H9 (cell line): ENCODE measurements around the gene TCEA3. TPM values are rescaled to one million over a fixed set of nuclear protein-coding genes. Genes with fewer than 3 reads are reported as not detected.

Source experiments
- DNase-seq: peaks from one replicate; pipeline ENCODE4 v3.0.0-alpha.2; 2017
- H2AFZ ChIP-seq: one replicate; pipeline ENCODE4 v1.6.1; 2013; ENCODE audit warnings: mild to moderate bottlenecking, low read length, control low read depth, moderate library complexity
- H2AK5ac ChIP-seq: 2 replicates; pipeline ENCODE4 v1.6.1; 2013; ENCODE audit warnings: low read length, control low read depth, mixed read lengths; ENCODE audit not compliant: insufficient read length
- H2BK120ac ChIP-seq: one replicate; pipeline ENCODE4 v1.6.1; 2013; ENCODE audit warnings: low read depth, mild to moderate bottlenecking, low read length, control low read depth, inconsistent platforms; ENCODE audit not compliant: poor library complexity, severe bottlenecking
- H2BK12ac ChIP-seq: 2 replicates; pipeline ENCODE4 v1.6.1; 2013; ENCODE audit warnings: low read length, control low read depth, mixed read lengths, low read depth; ENCODE audit not compliant: insufficient read length
- H2BK15ac ChIP-seq: 2 replicates; pipeline ENCODE4 v1.6.1; 2013; ENCODE audit warnings: low read depth, low read length, control low read depth
- H2BK20ac ChIP-seq: one replicate; pipeline ENCODE4 v1.6.1; 2013; ENCODE audit warnings: low read depth, mild to moderate bottlenecking, low read length, control low read depth, inconsistent platforms; ENCODE audit not compliant: poor library complexity, severe bottlenecking
- H2BK5ac ChIP-seq: 2 replicates; pipeline ENCODE4 v1.6.1; 2013; ENCODE audit warnings: low read length, control low read depth, mixed read lengths; ENCODE audit not compliant: insufficient read length
- H3K14ac ChIP-seq: 2 replicates; pipeline ENCODE4 v1.6.1; 2013; ENCODE audit warnings: low read length, control low read depth; ENCODE audit not compliant: insufficient read depth
- H3K18ac ChIP-seq: 2 replicates; pipeline ENCODE4 v1.6.1; 2013; ENCODE audit warnings: low read depth, mild to moderate bottlenecking, mixed read lengths, low read length, control low read depth; ENCODE audit not compliant: insufficient read length
- H3K23ac ChIP-seq: 2 replicates; pipeline ENCODE4 v1.6.1; 2013; ENCODE audit warnings: low read length, control low read depth, mixed read lengths, low read depth; ENCODE audit not compliant: insufficient read length
- H3K23me2 ChIP-seq: 2 replicates; pipeline ENCODE4 v1.6.1; 2013; ENCODE audit warnings: low read depth, mild to moderate bottlenecking, mixed read lengths, low read length, control low read depth; ENCODE audit not compliant: insufficient read length, poor library complexity, severe bottlenecking
- H3K27ac ChIP-seq: 2 replicates; pipeline ENCODE4 v1.5.1; 2013; ENCODE audit warnings: low read length, control low read depth, mixed read lengths, low read depth; ENCODE audit not compliant: insufficient read length
- H3K27me3 ChIP-seq: 2 replicates; pipeline ENCODE4 v1.6.1; 2013; ENCODE audit warnings: low read length, control low read depth, inconsistent platforms; ENCODE audit not compliant: insufficient read depth
- H3K4ac ChIP-seq: 2 replicates; pipeline ENCODE4 v1.6.1; 2013; ENCODE audit warnings: low read depth, mild to moderate bottlenecking, control low read depth, inconsistent platforms, low read length, moderate library complexity
- H3K4me1 ChIP-seq: 2 replicates; pipeline ENCODE4 v1.6.1; 2013; ENCODE audit warnings: low read length, control low read depth, inconsistent platforms; ENCODE audit not compliant: insufficient read depth
- H3K4me2 ChIP-seq: 2 replicates; pipeline ENCODE4 v1.6.1; 2013; ENCODE audit warnings: low read length, control low read depth, mixed read lengths; ENCODE audit not compliant: insufficient read length, insufficient read depth
- H3K56ac ChIP-seq: 2 replicates; pipeline ENCODE4 v1.6.1; 2013; ENCODE audit warnings: low read depth, mild to moderate bottlenecking, mixed read lengths, low read length, control low read depth; ENCODE audit not compliant: insufficient read length
- H3K79me1 ChIP-seq: 2 replicates; pipeline ENCODE4 v1.6.1; 2013; ENCODE audit warnings: low read depth, mild to moderate bottlenecking, moderate library complexity, low read length, control low read depth, inconsistent platforms; ENCODE audit not compliant: insufficient read depth, poor library complexity, severe bottlenecking
- H3K79me2 ChIP-seq: 2 replicates; pipeline ENCODE4 v1.6.1; 2013; ENCODE audit warnings: low read length, control low read depth, inconsistent platforms; ENCODE audit not compliant: insufficient read depth
- H3K9ac ChIP-seq: 2 replicates; pipeline ENCODE4 v1.6.1; 2013; ENCODE audit warnings: low read length, control low read depth, mixed read lengths; ENCODE audit not compliant: insufficient read length; ENCODE audit errors: extremely low read depth
- H3K9me3 ChIP-seq: one replicate; pipeline ENCODE4 v1.6.1; 2013; ENCODE audit warnings: low read depth, low read length, inconsistent platforms; ENCODE audit not compliant: control insufficient read depth
- H3T11ph ChIP-seq: one replicate; pipeline ENCODE4 v1.6.1; 2013; ENCODE audit warnings: mild to moderate bottlenecking, low read length, control low read depth, inconsistent platforms
- H4K20me1 ChIP-seq: one replicate; pipeline ENCODE4 v1.6.1; 2013; ENCODE audit not compliant: control insufficient read depth, insufficient read length, insufficient read depth
- H4K5ac ChIP-seq: 2 replicates; pipeline ENCODE4 v1.6.1; 2013; ENCODE audit warnings: low read depth, mild to moderate bottlenecking, mixed read lengths, low read length, control low read depth; ENCODE audit not compliant: insufficient read length
- H4K8ac ChIP-seq: replicated peaks from 2 replicates; pipeline ENCODE4 v1.6.1; 2013; ENCODE audit warnings: low read length, control low read depth, mixed read lengths, low read depth; ENCODE audit not compliant: insufficient read length
- H4K91ac ChIP-seq: 2 replicates; pipeline ENCODE4 v1.6.1; 2013; ENCODE audit warnings: low read depth, mild to moderate bottlenecking, moderate library complexity, mixed read lengths, low read length, control low read depth; ENCODE audit not compliant: insufficient read length
- H3K27ac Mint-ChIP-seq, 3 experiments: 2 replicates in 2 of 3; 3 replicates in 1 of 3; pipeline ENCODE4 v1.8.0; 2020 to 2021; ENCODE audit warnings: mixed read lengths in 3 of 3, mild to moderate bottlenecking in 1 of 3, moderate library complexity in 1 of 3
- H3K27me3 Mint-ChIP-seq: 2 replicates; pipeline ENCODE4 v1.8.0; 2021; ENCODE audit warnings: low read depth, mild to moderate bottlenecking, moderate library complexity, mixed read lengths
- H3K36me3 Mint-ChIP-seq, 3 experiments: 2 replicates in 2 of 3; 3 replicates in 1 of 3; pipeline ENCODE4 v1.8.0; 2020 to 2021; ENCODE audit warnings: low read depth in 3 of 3, mixed read lengths in 3 of 3; ENCODE audit not compliant: insufficient read depth in 1 of 3
- H3K4me1 Mint-ChIP-seq, 2 experiments: 2 replicates each; pipeline ENCODE4 v1.8.0; 2020; ENCODE audit warnings: mixed read lengths in 2 of 2
- H3K4me3 Mint-ChIP-seq, 2 experiments: 2 replicates in 1 of 2; 3 replicates in 1 of 2; pipeline ENCODE4 v1.8.0; 2020 to 2021; ENCODE audit warnings: mild to moderate bottlenecking in 2 of 2, mixed read lengths in 2 of 2, moderate library complexity in 1 of 2
- H3K9me3 Mint-ChIP-seq, 2 experiments: 2 replicates in 1 of 2; 3 replicates in 1 of 2; pipeline ENCODE4 v1.8.0; 2020; ENCODE audit warnings: mild to moderate bottlenecking in 2 of 2, mixed read lengths in 2 of 2, moderate library complexity in 1 of 2
- CTCF ChIP-seq: fragments of 200-600 bp; sonication (generic); conservative IDR thresholded peaks from 3 replicates; pipeline ENCODE4 v1.8.0; 2021; ENCODE audit warnings: antibody characterized with exemption, mild to moderate bottlenecking
- WGBS: extraction: QIAGEN DNeasy Blood & Tissue Kit; methylation state at CpG from one replicate; pipeline ENCODE4 v1.1.7; 2013; ENCODE audit warnings: missing lambda C conversion rate, low lambda C conversion rate, mixed read lengths; ENCODE audit not compliant: insufficient read length; ENCODE audit errors: extremely low coverage; 5-methylcytosine and 5-hydroxymethylcytosine counted together
- total RNA-seq: library from RNA; stranded (reverse); gene quantifications from 2 replicates; pipeline ENCODE4 v1.2.1, GENCODE V29; 2021

The TCEA3 gene
- total RNA-seq, 1 experiment from 2014 or later: 0.37 TPM

GRCh38 chr1:23405946-23406345, 18.6 kb downstream of the TCEA3 start:
- Histone ChIP-seq H3K23me2 (peaks cover 3% of the 10 kb centered on the region), H4K91ac (no peak overlapping the region), H3K4me2 (no peak overlapping the region), H2AFZ (no peak overlapping the region), H3K9me3 (no peaks in the 10 kb centered on the region), H3T11ph (no peak overlapping the region), H3K4ac (no peak overlapping the region), H3K14ac (no peak overlapping the region), H2AK5ac (no peak overlapping the region), H2BK12ac (no peak overlapping the region), H3K27me3 (peaks cover 20% of the 10 kb centered on the region; the same call in 1 of the 2 replicates), H3K23ac (no peak overlapping the region), H3K79me2 (no peaks in the 10 kb centered on the region), H3K4me1 (no peaks in the 10 kb centered on the region), H2BK120ac (no peak overlapping the region), H4K5ac (no peak overlapping the region), H4K20me1 (peaks cover 2% of the 10 kb centered on the region), H2BK20ac (no peak overlapping the region), H3K18ac (no peak overlapping the region), H3K56ac (no peak overlapping the region), H3K9ac (no peak overlapping the region), H3K79me1 (no peaks in the 10 kb centered on the region), H2BK5ac (no peak overlapping the region), H3K27ac (no peak overlapping the region), H2BK15ac (no peak overlapping the region), H4K8ac (no peak overlapping the region)
- no peaks in the 10 kb centered on the region for H3K27me3 Mint-ChIP-seq
- H3K9me3 Mint-ChIP-seq: no peaks in the 10 kb centered on the region
- no peak overlapping the region for H3K27ac Mint-ChIP-seq
- H3K4me1 Mint-ChIP-seq: peaks cover 4 to 10% of the 10 kb centered on the region in 2 experiments; a peak in 3 of 4 replicates
- WGBS: no CpG with 5 or more reads among the region's 3 CpGs
- no peak for TF ChIP-seq CTCF
- H3K4me3 Mint-ChIP-seq: no peak overlapping the region
- H3K36me3 Mint-ChIP-seq: no peaks in the 10 kb centered on the region
- DNase-seq: no peak
